GM12892 (cell line): ENCODE measurements around the gene BUD31.

ENCODE experiments used
- DNase-seq: peaks from one replicate; pipeline ENCODE4 v3.0.0; 2011; ENCODE audit not compliant: insufficient read length
- FAIRE-seq: peaks from 2 replicates; lab custom pipeline; 2011; peaks lifted over from hg19 to GRCh38; lab: Jason Lieb, UNC
- POLR2A ChIP-seq: IDR thresholded peaks from 2 replicates; pipeline ENCODE4 v1.6.1; 2011; ENCODE audit warnings: low read depth, low read length, control low read depth
- POLR2AphosphoS5 ChIP-seq: IDR thresholded peaks from 2 replicates; pipeline ENCODE4 v1.6.1; 2011; ENCODE audit warnings: low read depth, low read length, control low read depth
- TAF1 ChIP-seq: IDR thresholded peaks from 2 replicates; pipeline ENCODE4 v1.6.1; 2011; ENCODE audit warnings: low read depth, mild to moderate bottlenecking, control low read depth, low read length, borderline replicate concordance

The BUD31 gene

DNA sequence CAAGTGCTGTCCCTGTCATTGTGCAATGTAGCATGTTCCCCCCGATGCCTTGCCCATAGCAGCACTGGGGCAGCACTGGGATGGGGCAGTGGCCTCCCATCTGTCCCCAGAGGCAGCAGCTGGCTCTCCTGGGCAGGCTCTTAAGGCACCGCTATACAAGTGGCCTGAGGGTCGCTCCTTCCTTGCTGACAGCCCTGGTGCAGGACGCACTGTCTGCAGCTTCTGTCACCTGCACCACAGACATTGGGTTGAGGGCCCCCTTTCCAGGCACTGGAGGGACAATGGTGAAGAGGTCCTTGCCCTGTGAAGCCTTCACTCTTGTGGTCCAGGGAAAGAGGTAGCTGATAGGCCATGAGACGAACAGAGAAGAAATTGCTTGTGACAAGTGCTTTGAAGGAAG, 40.6 kb downstream of the BUD31 start:
- FAIRE-seq (no peak), DNase-seq (no peak)
- TF ChIP-seq POLR2A (no peak), TAF1 (no peak), POLR2AphosphoS5 (no peak)

DNA sequence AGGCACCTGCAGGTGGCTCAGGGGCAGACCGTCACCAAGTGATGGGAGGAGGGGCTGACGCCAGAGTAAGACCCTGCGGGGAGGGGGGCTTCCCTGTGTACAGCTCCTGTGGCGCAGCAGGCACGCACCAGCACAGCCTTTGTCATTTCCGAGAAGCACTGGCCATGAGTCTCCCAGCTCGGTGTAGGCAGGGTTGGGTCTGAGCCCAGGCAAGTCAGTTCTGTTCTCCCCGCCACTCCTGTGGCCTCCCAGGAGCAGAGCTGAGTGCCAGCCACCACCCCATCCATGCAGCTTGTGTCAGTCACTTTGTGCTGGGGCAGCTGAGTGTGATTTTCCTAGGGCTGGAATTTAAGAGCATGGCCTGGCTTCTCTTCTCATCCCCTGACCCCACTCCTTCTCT, 43.2 kb downstream of the BUD31 start:
- no peak for DNase-seq
- TF ChIP-seq POLR2A (no peak), POLR2AphosphoS5 (no peak), TAF1 (no peak)
- no peak for FAIRE-seq

DNA sequence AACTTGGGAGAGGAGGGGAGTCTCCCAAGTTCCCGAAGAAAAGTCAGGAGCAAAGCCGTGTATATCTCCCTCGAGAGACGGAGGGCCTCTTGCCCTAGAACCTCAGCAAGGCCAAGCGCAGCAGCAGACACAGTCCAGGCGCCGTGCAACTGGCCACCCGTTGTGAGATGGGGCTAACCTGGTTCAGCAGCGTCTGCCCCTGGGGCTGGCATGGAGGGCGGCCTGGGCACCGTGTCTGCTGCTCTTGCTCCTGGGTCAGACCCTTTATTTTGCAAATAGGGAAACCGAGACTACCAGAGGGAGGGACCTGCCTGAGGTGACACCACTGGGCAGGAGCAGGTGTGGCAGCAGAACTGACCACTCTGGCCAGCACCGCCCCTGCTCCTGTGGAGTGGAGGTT, 43.8 kb downstream of the BUD31 start:
- no peak for FAIRE-seq
- TF ChIP-seq TAF1 = no peak
- no peak for TF ChIP-seq POLR2AphosphoS5
- TF ChIP-seq POLR2A = no peak

DNA sequence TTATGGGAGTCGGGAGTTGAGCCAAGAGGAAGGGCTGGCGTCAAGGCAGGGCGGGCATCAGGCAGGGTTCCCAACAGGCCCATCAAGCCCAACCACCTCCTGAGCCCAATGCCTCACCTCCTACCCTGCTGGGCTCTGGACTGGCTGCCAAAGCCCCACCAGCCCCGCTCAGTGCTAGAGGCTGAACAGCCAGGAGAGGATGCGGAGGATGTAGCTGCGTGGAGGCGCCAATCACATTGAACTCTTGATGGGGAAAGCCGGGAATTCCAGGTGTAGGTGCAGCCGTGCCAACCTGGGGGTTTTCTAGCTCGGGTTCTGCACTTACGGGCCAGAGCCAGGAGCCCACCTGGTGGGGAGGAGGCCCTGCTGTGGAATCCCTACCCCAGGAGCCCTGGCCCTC, 44.3 kb downstream of the BUD31 start:
- no peak for DNase-seq
- TF ChIP-seq TAF1 (no peak), POLR2A (no peak), POLR2AphosphoS5 (no peak)
- no peak for FAIRE-seq

More for the DNA sequence above, 43.8 kb downstream of the BUD31 start:
- DNase-seq = no peak

DNA sequence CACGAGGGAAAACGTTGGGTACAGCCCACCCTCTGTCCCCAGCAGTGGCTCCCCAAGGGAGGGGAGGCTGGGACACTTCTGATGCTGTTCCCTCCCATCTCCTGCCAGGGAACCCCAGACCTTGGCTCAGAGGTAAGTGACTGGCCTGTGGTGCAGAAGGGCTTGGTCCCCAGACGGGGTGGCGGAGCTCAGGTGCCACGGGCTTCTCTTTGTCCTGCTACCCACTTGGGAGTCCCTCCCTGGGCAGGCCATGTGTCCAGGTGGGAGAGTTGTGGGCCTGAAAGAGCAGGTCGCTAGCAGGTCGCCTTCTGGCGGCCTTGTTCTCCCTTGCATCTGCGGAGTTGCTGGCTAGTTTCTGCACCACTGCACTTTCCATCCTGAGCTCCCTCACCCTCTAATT, 47.1 kb downstream of the BUD31 start:
- DNase-seq = no peak
- no peak for FAIRE-seq
- TF ChIP-seq POLR2AphosphoS5 = no peak
- TF ChIP-seq TAF1 = no peak
- no peak for TF ChIP-seq POLR2A

DNA sequence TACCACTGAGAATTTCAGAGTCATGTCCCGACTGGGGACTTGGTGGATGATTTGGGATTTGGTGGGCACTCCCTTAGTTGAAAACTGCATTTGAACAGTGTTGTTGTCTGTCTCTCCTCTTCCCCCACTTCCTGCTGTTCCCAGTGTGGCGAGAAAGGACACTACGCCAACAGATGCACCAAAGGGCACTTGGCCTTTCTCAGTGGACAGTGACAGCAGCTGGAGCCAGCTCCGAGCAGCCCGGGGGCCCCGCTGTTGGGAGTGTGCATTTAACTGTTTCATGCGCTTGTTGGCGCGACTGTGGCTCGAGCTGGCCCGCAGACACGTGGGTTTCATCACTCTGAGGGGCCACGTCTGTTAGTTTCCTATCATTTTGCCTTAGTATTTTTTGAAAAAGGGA, 47.5 kb downstream of the BUD31 start:
- no peak for DNase-seq
- no peak for FAIRE-seq
- TF ChIP-seq POLR2AphosphoS5 (no peak), POLR2A (no peak), TAF1 (no peak)

DNA sequence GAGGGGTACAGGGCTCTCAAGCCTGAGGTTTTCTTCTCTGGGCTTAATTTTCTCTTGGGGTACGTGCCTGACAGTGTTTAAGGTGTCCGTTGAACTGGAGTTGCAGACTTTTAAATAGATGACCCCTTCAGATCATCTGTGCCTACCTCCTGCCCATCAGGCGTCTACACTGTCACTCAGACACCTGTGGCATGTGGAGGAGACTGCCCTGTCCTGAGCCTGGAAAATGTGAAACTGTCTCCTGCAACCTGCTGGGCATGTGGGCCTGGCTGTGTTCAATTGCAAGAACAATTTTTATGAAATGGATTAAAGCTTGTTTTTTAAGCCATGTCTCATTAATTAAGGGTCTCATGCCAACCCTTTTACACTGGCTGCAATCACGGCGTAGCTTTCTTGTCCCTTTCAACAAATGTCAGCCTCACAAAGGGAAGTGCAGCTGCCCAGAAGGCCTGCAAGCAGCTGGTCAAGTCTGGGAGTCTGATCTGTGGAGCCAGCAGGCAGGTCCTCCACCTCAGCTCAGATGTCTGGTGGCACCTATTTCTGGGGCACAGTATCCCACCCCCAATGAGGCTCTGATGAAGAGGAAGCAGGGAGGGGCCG, 48.4 kb downstream of the BUD31 start:
- no peak for DNase-seq
- no peak for TF ChIP-seq POLR2AphosphoS5
- no peak for TF ChIP-seq POLR2A
- no peak for TF ChIP-seq TAF1
- FAIRE-seq = no peak

DNA sequence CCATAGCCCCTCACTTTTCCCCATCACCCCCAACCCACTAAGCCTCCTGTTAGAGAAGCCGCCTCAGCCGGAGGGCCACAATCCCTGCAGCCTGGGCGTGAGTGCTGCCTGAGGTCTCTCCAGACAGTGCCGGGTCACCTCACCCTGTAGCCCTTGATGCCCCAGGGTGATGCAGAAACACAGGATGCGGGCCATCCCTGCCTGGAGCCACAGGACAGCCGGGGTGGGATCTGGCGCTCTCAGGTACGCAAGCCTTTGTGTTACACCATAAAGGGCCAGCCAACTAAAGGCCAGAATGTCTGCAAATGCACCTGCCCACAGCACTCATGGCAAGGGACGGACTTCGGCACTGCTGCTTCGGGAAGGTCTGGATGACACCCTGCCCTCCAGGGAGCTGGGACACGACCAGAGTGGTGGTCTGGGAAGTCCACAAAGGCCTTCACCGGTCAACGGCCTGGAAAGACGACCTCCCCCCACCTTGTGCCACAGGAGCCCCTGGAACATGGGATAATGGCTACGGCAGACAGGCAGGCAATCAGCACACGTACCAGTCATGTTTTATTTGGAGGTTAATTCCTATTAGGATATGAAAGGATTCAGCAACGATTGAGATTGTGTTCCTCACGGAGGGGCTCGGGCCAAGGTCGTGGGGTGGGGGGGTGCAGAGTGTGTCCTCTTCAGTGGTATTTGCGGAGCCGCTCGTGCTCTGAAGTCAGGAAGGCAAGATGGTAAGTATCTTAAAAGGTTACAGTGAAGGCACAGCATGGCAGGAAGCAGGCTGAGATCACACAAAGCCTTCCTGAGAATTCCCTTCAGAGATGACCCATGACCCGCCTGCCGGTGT, 49.1 kb downstream of the BUD31 start:
- FAIRE-seq (no peak), DNase-seq (no peak)
- TF ChIP-seq POLR2AphosphoS5 (no peak; the same call in none of the 2 replicates), POLR2A (peak; percentile 39; the same call in 1 of the 2 replicates)

DNA sequence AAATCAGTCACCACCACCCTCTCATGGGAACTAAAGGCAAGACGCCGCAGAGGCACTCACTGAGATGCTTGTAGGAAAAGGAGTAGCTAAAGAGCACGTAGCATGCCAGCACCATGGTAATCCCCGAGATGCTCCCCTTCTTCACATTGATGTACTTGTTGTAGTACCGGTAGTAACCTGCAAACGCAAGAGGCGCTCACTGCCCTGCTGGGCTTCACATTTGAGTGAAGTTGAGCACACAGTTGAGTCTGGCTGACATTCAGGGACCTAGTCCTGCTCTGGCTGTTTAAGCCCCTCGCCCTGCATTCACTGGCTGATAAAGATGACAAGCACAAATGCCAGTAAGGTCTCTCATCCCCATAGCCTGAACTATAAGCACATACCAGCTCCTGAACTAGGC, 50.3 kb downstream of the BUD31 start:
- FAIRE-seq (peak; percentile 70), DNase-seq (no peak)
- TF ChIP-seq POLR2A (no peak), TAF1 (no peak), POLR2AphosphoS5 (no peak)

DNA sequence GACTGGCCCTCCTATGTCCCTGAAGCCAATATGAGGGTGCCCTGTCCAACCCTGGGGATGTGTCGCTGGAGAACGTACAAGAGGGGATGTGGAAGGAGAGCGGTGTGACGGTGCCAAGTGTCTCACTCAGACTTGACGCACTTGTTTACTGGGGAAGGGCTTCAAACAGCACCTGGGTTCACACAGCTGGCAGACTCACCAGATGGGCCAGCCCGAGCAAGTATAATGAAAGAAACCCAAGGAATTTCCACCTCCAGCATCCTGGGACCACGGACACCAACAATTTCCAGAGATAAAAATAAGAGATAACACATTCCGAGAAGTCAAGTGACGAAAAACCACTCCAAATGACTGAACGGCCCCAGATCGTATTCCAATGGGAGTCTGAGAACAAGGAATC, 51.9 kb downstream of the BUD31 start:
- FAIRE-seq (no peak), DNase-seq (no peak)
- TF ChIP-seq POLR2A = no peak
- TF ChIP-seq POLR2AphosphoS5 = no peak
- no peak for TF ChIP-seq TAF1

DNA sequence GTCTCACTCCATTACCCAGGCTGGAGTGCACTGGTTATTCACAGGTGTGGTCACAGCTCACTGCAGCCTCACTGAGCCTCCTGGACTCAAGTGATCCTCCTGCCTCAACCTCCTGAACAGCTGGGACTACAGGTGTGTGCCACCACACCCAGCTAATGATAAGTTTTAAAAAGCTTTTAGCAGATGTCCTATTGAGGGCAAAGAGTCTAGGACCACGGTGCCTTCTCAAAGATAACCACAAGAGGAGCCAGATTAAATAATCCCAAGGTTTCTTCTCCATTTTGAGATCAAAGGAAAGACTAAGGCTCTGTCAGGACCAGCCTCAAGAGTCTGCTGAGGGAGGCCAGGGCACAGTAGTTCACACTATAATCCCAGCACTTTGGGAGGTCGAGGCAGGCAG, 52.5 kb downstream of the BUD31 start:
- DNase-seq (no peak), FAIRE-seq (no peak)
- TF ChIP-seq POLR2AphosphoS5 = no peak
- TF ChIP-seq POLR2A = no peak
- no peak for TF ChIP-seq TAF1

DNA sequence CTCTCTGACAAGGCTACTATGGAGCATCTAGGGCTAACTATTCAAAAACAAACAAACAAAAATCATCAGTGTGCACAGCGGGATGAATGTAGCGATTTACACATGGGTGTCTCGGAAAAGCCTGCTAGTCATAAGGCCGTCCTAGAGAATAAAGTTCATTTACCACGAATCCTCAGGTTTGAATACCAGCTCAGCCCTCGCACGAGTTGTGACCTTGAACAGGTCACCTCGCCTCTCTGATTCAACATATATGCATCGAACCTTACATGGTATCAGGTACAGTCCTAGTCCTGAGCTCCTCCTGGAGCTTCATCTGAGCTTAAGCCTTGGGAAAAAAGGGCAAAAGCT, 56.6 kb downstream of the BUD31 start:
- TF ChIP-seq POLR2A = no peak
- TF ChIP-seq TAF1 = no peak
- TF ChIP-seq POLR2AphosphoS5 = no peak
- no peak for FAIRE-seq

More for the DNA sequence above, 56.6 kb downstream of the BUD31 start:
- no peak for DNase-seq
